Mammary epithelial cell (primary cell): ENCODE data around the gene ALG5.

Source experiments
- EZH2 ChIP-seq: IDR thresholded peaks from 2 replicates; pipeline ENCODE4 v1.6.1; 2012; ENCODE audit warnings: low read length, inconsistent platforms, borderline replicate concordance
- TF ChIP-seq, protein P1 (sequence below), 2 donors: IDR thresholded peaks in 1 of 2; conservative IDR thresholded peaks in 1 of 2; 2 replicates each; pipeline ENCODE4 v1.5.1; 2011 to 2012; ENCODE audit warnings: inconsistent platforms in 2 of 2, low read length in 2 of 2, mild to moderate bottlenecking in 2 of 2, control low read depth in 1 of 2, low read depth in 1 of 2; ENCODE audit not compliant: insufficient read depth in 1 of 2; ENCODE audit errors: extremely low read depth in 1 of 2

DNA sequence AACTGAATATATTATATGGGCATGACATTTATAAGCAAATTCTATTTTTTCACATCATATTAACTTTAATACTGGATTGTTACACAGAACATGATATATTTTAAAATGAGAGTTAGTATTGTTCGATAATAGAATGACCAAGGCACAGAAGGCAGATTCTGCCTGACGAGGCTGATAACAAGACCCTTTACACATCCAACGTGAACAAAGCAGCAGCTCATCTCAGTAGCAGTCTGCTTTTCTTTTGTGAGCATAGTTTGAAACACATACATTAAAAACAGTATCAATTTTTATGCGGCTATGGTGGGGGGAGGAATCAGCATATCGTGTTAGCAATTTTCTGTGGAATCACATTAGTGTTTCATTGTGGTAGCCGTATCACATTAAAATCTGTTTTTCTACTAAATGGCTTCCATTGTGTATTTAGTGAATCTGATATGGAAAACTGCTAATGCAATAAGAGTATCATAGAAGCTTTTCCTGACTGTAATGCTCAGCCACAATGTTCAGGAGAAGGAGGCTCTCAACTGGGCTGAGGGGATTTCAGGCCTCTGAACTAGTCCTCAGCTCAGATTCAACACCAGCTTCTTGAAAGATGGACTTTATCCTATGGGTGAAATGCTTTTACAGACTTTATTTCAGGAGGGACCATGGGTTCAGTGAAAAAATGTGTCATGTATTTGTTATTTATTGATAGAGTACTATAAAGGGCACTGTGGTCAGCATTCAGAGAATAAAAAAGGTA is 83.1 kb downstream of the ALG5 start:
- TF ChIP-seq, protein P1, sequence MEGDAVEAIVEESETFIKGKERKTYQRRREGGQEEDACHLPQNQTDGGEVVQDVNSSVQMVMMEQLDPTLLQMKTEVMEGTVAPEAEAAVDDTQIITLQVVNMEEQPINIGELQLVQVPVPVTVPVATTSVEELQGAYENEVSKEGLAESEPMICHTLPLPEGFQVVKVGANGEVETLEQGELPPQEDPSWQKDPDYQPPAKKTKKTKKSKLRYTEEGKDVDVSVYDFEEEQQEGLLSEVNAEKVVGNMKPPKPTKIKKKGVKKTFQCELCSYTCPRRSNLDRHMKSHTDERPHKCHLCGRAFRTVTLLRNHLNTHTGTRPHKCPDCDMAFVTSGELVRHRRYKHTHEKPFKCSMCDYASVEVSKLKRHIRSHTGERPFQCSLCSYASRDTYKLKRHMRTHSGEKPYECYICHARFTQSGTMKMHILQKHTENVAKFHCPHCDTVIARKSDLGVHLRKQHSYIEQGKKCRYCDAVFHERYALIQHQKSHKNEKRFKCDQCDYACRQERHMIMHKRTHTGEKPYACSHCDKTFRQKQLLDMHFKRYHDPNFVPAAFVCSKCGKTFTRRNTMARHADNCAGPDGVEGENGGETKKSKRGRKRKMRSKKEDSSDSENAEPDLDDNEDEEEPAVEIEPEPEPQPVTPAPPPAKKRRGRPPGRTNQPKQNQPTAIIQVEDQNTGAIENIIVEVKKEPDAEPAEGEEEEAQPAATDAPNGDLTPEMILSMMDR (conservative IDR thresholded peaks at IDR 0.05 in 1 of 2, IDR thresholded peaks at IDR 0.05 in 1 of 2; ENCODE audit: extremely low read depth in 1 of 2, insufficient read depth in 1 of 2, low read depth in 1 of 2, low read length in 2 of 2): no peak
- no peak for TF ChIP-seq EZH2
